GM23338 (cell line): Measurements from ENCODE around the gene MKI67. TPM values are rescaled to one million over a fixed set of nuclear protein-coding genes. Genes with fewer than 3 reads are reported as not detected.

ENCODE experiments used
- ATAC-seq: fragments of 200-7000 bp; cut with Tn5 transposase; 3 replicates; pipeline ENCODE4 v1.9.1; 2020
- DNase-seq: peaks from one replicate; pipeline ENCODE4 v3.0.0-alpha.2; 2015; ENCODE audit warnings: low spot score
- H2AFZ ChIP-seq: fragments of 200-600 bp; sonication (generic); 2 replicates; pipeline ENCODE4 v1.8.0; 2016; ENCODE audit warnings: antibody characterized with exemption, mild to moderate bottlenecking, moderate library complexity
- H3F3A ChIP-seq: fragments of 200-600 bp; sonication (generic); replicated peaks from 2 replicates; pipeline ENCODE4 v1.8.0; 2017; ENCODE audit warnings: antibody characterized with exemption, mixed run types, low read depth
- H3K27ac ChIP-seq: fragments of 200-600 bp; sonication (generic); 2 replicates; pipeline ENCODE4 v1.6.1; 2016; ENCODE audit warnings: low read depth
- H3K27me3 ChIP-seq: fragments of 200-600 bp; sonication (generic); 2 replicates; pipeline ENCODE4 v1.8.0; 2016; ENCODE audit warnings: mild to moderate bottlenecking, mixed run types, moderate library complexity; ENCODE audit not compliant: insufficient read depth
- H3K36me3 ChIP-seq: fragments of 200-600 bp; sonication (generic); 2 replicates; pipeline ENCODE4 v1.8.0; 2016; ENCODE audit warnings: mild to moderate bottlenecking; ENCODE audit not compliant: insufficient read depth
- H3K4me1 ChIP-seq: fragments of 200-600 bp; sonication (generic); 2 replicates; pipeline ENCODE4 v1.8.0; 2016; ENCODE audit warnings: mild to moderate bottlenecking, moderate library complexity; ENCODE audit not compliant: insufficient read depth
- H3K4me2 ChIP-seq: fragments of 200-600 bp; sonication (generic); 2 replicates; pipeline ENCODE4 v1.7.1; 2017; ENCODE audit warnings: mixed run types
- H3K4me3 ChIP-seq: fragments of 200-600 bp; sonication (generic); 2 replicates; pipeline ENCODE4 v1.6.1; 2016; ENCODE audit warnings: mixed run types
- H3K79me2 ChIP-seq: fragments of 200-600 bp; sonication (generic); replicated peaks from 2 replicates; pipeline ENCODE4 v1.8.0; 2017; ENCODE audit warnings: mild to moderate bottlenecking; ENCODE audit not compliant: insufficient read depth
- H3K9me2 ChIP-seq: fragments of 200-600 bp; sonication (generic); 2 replicates; pipeline ENCODE4 v1.8.0; 2017; ENCODE audit not compliant: insufficient read depth
- H4K20me1 ChIP-seq: fragments of 200-600 bp; sonication (generic); replicated peaks from 2 replicates; pipeline ENCODE4 v1.8.0; 2017; ENCODE audit warnings: mild to moderate bottlenecking; ENCODE audit not compliant: insufficient read depth
- H3K27ac Mint-ChIP-seq: 2 replicates; pipeline ENCODE4 v1.8.0; 2020; ENCODE audit warnings: inconsistent platforms, mild to moderate bottlenecking, moderate library complexity, mixed read lengths
- H3K27me3 Mint-ChIP-seq: 3 replicates; pipeline ENCODE4 v1.8.0; 2022; ENCODE audit warnings: low read depth, mild to moderate bottlenecking, moderate library complexity, mixed read lengths, inconsistent platforms; ENCODE audit not compliant: insufficient read depth, poor library complexity
- H3K36me3 Mint-ChIP-seq: 3 replicates; pipeline ENCODE4 v1.8.0; 2021; ENCODE audit warnings: low read depth, mild to moderate bottlenecking, inconsistent platforms, moderate library complexity, mixed read lengths
- H3K4me1 Mint-ChIP-seq: 3 replicates; pipeline ENCODE4 v1.8.0; 2020; ENCODE audit warnings: mild to moderate bottlenecking, inconsistent platforms, mixed read lengths
- H3K4me3 Mint-ChIP-seq: 3 replicates; pipeline ENCODE4 v1.8.0; 2021; ENCODE audit warnings: moderate library complexity, mild to moderate bottlenecking, inconsistent platforms, mixed read lengths
- H3K9me3 Mint-ChIP-seq: 3 replicates; pipeline ENCODE4 v1.8.0; 2020; ENCODE audit warnings: moderate library complexity, mild to moderate bottlenecking, inconsistent platforms, mixed read lengths
- STAT1 ChIP-seq: IDR thresholded peaks from one replicate; pipeline ENCODE4 v1.6.1; 2016; ENCODE audit warnings: antibody characterized with exemption; ENCODE audit not compliant: unreplicated experiment
- ZNF331 ChIP-seq: fragments of 250-450 bp; sonication (Bioruptor Pico); IDR thresholded peaks from 2 replicates; pipeline ENCODE4 v1.5.0; 2020; ENCODE audit warnings: low read depth, mild to moderate bottlenecking, moderate library complexity
- polyA plus RNA-seq: library from polyadenylated mRNA; unstranded; fragments of >200 nt; fragmentation: Nextera tagmentation; extraction: Ambion mirVana; gene quantifications from 2 replicates; pipeline ENCODE4 v1.2.1, GENCODE V29; 2016
- total RNA-seq: library from RNA; depleted of rRNA; stranded (reverse); fragments of >200 nt; shearing (Covaris generic); gene quantifications from 2 replicates; pipeline ENCODE4 v1.2.3, GENCODE V29; 2014
- TF ChIP-seq, protein P1 (sequence below): fragments of 250-450 bp; sonication (Bioruptor Pico); IDR thresholded peaks from 2 replicates; pipeline ENCODE4 v1.5.0; 2020; ENCODE audit warnings: mild to moderate bottlenecking, moderate library complexity
- TF ChIP-seq, protein P2 (sequence below): IDR thresholded peaks from 2 replicates; pipeline ENCODE4 v1.6.1; 2016; ENCODE audit warnings: antibody characterized with exemption

The MKI67 gene
- total and polyA plus RNA-seq, 2 experiments from 2014 or later: 58.0 to 103 TPM

DNA sequence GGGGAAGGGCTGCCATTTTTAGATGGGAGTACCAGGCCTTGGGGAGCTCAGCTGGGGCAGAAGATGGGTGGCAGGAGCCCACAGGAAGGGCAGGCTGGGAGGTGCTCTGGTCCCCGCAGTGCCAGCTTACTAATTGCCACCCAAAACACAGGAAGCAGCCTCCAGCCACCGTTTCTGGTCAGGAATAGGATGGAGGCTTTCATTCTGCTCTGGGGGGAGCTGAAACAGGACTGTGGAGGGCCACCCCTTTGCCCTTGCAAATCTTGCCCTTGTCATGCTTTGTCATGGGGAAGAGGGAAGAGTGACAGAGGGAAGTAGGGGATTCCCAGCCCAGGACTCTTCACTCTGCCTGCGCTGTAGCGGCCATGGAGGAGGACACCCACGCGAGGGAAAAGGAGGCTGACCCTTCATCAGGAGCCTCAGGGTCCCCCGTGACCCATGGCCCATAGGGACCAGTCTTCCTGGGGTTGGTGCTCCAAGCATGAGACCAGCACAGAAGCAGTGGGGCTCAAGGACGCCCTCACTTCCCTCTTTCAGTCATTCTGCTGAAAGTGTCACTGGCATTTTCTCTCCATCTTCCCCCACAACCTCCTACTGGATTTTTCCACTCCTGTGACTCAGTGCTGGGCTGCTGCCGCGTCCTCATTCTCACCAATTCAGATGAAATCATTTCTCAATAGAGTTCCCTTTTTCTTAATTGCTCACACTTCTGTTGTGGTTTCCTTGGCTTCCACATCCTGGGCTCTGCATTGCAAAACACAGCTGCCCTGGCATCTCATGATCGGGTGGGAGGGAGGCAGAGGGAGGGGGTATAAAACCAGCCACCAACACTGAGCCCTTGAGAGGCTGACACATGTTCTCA, 61.9 kb downstream of the MKI67 start (continued):
- TF ChIP-seq, protein P1, sequence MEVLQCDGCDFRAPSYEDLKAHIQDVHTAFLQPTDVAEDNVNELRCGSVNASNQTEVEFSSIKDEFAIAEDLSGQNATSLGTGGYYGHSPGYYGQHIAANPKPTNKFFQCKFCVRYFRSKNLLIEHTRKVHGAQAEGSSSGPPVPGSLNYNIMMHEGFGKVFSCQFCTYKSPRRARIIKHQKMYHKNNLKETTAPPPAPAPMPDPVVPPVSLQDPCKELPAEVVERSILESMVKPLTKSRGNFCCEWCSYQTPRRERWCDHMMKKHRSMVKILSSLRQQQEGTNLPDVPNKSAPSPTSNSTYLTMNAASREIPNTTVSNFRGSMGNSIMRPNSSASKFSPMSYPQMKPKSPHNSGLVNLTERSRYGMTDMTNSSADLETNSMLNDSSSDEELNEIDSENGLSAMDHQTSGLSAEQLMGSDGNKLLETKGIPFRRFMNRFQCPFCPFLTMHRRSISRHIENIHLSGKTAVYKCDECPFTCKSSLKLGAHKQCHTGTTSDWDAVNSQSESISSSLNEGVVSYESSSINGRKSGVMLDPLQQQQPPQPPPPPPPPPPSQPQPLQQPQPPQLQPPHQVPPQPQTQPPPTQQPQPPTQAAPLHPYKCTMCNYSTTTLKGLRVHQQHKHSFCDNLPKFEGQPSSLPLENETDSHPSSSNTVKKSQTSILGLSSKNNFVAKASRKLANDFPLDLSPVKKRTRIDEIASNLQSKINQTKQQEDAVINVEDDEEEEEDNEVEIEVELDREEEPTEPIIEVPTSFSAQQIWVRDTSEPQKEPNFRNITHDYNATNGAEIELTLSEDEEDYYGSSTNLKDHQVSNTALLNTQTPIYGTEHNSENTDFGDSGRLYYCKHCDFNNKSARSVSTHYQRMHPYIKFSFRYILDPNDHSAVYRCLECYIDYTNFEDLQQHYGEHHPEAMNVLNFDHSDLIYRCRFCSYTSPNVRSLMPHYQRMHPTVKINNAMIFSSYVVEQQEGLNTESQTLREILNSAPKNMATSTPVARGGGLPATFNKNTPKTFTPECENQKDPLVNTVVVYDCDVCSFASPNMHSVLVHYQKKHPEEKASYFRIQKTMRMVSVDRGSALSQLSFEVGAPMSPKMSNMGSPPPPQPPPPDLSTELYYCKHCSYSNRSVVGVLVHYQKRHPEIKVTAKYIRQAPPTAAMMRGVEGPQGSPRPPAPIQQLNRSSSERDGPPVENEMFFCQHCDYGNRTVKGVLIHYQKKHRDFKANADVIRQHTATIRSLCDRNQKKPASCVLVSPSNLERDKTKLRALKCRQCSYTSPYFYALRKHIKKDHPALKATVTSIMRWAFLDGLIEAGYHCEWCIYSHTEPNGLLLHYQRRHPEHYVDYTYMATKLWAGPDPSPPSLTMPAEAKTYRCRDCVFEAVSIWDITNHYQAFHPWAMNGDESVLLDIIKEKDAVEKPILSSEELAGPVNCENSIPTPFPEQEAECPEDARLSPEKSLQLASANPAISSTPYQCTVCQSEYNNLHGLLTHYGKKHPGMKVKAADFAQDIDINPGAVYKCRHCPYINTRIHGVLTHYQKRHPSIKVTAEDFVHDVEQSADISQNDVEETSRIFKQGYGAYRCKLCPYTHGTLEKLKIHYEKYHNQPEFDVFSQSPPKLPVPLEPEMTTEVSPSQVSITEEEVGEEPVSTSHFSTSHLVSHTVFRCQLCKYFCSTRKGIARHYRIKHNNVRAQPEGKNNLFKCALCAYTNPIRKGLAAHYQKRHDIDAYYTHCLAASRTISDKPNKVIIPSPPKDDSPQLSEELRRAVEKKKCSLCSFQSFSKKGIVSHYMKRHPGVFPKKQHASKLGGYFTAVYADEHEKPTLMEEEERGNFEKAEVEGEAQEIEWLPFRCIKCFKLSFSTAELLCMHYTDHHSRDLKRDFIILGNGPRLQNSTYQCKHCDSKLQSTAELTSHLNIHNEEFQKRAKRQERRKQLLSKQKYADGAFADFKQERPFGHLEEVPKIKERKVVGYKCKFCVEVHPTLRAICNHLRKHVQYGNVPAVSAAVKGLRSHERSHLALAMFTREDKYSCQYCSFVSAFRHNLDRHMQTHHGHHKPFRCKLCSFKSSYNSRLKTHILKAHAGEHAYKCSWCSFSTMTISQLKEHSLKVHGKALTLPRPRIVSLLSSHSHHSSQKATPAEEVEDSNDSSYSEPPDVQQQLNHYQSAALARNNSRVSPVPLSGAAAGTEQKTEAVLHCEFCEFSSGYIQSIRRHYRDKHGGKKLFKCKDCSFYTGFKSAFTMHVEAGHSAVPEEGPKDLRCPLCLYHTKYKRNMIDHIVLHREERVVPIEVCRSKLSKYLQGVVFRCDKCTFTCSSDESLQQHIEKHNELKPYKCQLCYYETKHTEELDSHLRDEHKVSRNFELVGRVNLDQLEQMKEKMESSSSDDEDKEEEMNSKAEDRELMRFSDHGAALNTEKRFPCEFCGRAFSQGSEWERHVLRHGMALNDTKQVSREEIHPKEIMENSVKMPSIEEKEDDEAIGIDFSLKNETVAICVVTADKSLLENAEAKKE (CRISPR knock-in tag): no peak
- TF ChIP-seq ZNF331: no peak
- TF ChIP-seq, protein P2, sequence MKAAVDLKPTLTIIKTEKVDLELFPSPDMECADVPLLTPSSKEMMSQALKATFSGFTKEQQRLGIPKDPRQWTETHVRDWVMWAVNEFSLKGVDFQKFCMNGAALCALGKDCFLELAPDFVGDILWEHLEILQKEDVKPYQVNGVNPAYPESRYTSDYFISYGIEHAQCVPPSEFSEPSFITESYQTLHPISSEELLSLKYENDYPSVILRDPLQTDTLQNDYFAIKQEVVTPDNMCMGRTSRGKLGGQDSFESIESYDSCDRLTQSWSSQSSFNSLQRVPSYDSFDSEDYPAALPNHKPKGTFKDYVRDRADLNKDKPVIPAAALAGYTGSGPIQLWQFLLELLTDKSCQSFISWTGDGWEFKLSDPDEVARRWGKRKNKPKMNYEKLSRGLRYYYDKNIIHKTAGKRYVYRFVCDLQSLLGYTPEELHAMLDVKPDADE: no peak
- no peak for TF ChIP-seq STAT1

DNA sequence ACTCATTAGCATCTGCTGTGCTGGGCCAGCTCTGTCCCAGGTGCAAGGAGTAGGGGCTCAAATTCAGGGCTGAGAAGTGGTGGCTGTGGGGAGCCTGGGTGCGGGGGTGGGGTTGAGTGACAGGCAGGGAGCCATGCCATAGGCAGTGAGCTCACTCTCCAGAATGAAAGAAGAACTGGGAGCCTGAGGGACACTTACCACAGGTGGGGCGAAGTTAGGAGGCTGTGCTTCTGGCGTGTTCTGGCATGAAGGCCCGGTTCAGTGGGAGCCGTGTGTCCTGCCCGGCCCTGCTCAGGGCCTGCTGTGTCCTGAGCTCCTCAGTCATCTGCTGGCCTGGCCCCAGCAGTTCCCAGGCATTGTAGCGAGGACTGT, 62.5 kb downstream of the MKI67 start:
- Histone ChIP-seq H3K36me3 (no peaks in the 10 kb centered on the region), H3K79me2 (no peaks in the 10 kb centered on the region), H3K4me3 (no peak overlapping the region), H3F3A (no peaks in the 10 kb centered on the region), H3K9me2 (no peaks in the 10 kb centered on the region), H3K27ac (no peak overlapping the region), H3K27me3 (no peaks in the 10 kb centered on the region), H3K4me2 (0 out of 2 replicates have a peak overlapping the region, but pooled peaks have one; percentile 6), H2AFZ (no peak overlapping the region), H4K20me1 (no peaks in the 10 kb centered on the region), H3K4me1 (peaks cover 15% of the 10 kb centered on the region)
- Mint-ChIP-seq H3K4me3 (no peak overlapping the region; the same call in 2 of the 3 replicates), H3K9me3 (no peaks in the 10 kb centered on the region), H3K27me3 (peaks cover 14% of the 10 kb centered on the region), H3K4me1 (peaks cover 31% of the 10 kb centered on the region), H3K36me3 (peaks cover 5% of the 10 kb centered on the region; the same call in 1 of the 3 replicates), H3K27ac (peak overlapping the region; percentile 27; the same call in 1 of the 2 replicates)
- ATAC-seq (peak; percentile 78), DNase-seq (peak; percentile 30)
- TF ChIP-seq, protein P2: no peak
